ENCODE measurements around the gene S100A7.

S100A7 gene
- 0 to 0.11 (median 0) reads per million in 9 experiments for total RNA-seq

DNA sequence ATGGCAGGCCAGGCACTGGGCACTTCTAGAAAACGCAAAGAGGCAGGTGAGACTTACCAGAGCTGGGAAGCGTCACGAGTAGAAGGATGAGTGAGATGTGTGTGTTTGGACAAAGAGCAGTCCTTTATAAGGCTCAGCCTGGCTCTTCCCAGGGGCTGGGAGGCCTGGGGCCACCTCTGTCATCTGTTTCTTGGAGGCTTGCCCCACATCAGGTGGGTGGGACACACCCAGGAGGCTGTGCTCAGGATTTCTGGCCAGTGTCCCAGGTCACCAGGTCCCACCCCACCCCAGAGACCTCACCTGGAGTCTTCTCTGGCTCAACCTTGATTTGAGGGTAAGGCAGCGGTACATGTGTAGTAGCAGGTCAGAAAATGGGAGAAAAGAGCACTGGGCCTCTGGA, at the start of gene S100A7:
S100A7 (minus strand) TSS at position 101 of the 400 bp plus-strand sequence. CDS start 1,638 bp downstream, outside the sequence.
- DNase-seq (no peak), ATAC-seq (replicated peaks) (no peak)
- H3K4me1 Mint-ChIP-seq (ENCODE audit: low read depth in 2 of 2) = peaks cover under 1% of the 10 kb centered on the region in 2 donors
- no peak within 1 kb of the TSS for H3K4me3 Mint-ChIP-seq
- no peaks in the 10 kb centered on the region for H3K36me3 Mint-ChIP-seq (ENCODE audit: insufficient read depth)
- H3K9me3 Mint-ChIP-seq = no peaks in the 10 kb centered on the region
- peaks cover 59 to 88% of the 10 kb centered on the region in 2 donors for H3K27me3 Mint-ChIP-seq
- no peak within 1 kb of the TSS for H3K27ac Mint-ChIP-seq

DNA sequence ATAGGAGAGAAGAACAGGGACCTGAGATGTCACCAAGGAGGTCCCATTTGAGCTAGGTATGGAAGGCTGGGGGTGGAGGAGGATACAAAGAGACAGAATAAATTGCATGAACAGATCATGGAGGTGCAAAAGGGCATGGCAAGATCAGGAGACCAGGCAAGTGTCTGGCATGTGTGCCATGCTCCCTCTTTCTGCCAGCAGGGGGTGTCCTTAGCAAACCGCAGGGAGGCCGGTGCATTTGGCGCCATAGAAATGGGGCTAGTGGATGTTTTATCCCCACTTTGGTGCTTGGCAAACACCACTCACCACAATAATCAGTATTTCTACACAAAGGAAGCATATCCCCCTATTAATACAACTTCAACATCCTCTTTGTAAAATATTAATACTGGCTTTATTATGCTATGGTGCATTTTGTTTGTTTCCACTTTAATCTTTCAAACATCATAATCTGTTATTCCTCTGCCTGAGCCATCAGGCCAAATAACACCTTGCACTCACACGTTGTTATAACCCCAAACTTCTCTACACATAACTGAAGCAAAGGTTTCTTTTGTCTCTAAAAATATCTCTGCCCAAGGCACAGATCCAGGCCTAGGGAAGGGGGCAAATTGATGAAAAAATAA, 49.4 kb upstream of the S100A7 start:
- DNase-seq = peak; percentile 62 to 69 (median 65)
- H3K4me3 Mint-ChIP-seq = no peak overlapping the region
- no peak overlapping the region for H3K27ac Mint-ChIP-seq
- H3K9me3 Mint-ChIP-seq = no peaks in the 10 kb centered on the region
- no peaks in the 10 kb centered on the region for H3K27me3 Mint-ChIP-seq
- ATAC-seq (replicated peaks) = peak; percentile 77
- peaks cover 7 to 8% of the 10 kb centered on the region in 2 donors for H3K4me1 Mint-ChIP-seq (ENCODE audit: low read depth in 2 of 2)
- H3K36me3 Mint-ChIP-seq (ENCODE audit: insufficient read depth) = no peaks in the 10 kb centered on the region

DNA sequence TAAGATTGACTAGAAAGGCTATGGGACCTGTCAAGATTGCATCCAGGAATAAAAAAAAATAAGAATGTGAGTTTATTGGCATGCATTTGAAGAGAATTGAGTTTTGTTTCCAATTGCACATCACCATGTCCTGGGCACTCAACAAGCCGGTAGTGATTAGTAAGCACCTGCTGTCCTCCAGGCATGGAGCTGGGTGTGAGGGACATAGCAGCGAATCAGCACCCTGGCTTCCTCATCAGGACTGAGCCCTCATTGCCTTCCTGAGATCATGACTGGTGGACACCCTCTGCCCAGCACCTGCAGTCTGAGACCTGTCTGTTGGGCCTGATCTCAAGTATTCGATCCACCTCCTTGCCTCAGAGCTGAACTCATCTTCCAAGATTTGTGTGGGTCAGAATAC, 48.6 kb upstream of the S100A7 start:
- H3K27me3 Mint-ChIP-seq = no peaks in the 10 kb centered on the region
- no peak overlapping the region for H3K27ac Mint-ChIP-seq
- no peak overlapping the region for H3K4me3 Mint-ChIP-seq
- H3K36me3 Mint-ChIP-seq (ENCODE audit: insufficient read depth) = no peaks in the 10 kb centered on the region
- ATAC-seq (replicated peaks) = no peak
- H3K9me3 Mint-ChIP-seq = no peaks in the 10 kb centered on the region
- no peak for DNase-seq
- H3K4me1 Mint-ChIP-seq (ENCODE audit: low read depth in 2 of 2) = peaks cover 7 to 8% of the 10 kb centered on the region in 2 donors

DNA sequence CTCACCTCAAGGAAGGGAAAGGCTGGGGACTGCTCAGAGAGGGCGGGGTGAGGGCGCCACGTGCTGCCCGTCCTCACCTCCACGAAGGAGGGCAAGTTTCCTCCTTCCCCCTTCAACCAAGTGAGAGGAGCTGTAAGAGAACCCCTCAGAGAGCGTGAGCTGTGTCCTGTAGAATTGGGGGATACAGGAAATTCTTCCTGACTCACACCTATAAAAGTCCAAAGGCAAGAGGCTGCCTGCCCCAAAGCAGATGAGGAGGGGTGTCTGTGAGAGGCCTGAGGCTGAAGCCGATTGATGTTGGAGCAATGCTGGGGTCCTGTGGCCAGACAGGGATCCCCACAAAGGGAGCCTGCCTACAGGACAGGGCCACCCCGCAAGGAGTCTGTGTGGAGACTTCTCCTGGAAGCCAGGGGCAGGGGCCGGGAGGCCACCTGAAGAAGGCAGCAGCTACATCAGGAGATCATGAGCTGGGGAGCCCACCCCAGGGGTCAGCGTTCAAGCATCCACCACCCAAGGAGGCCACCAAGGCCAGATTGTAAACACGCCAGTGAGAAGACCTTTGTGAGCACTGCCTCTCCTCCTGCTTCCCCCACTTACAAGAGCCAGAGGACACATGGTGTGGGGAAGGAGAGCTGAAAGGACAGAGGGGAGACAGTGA, 47.6 kb upstream of the S100A7 start:
- no peaks in the 10 kb centered on the region for H3K9me3 Mint-ChIP-seq
- DNase-seq (no peak), ATAC-seq (replicated peaks) (no peak)
- H3K4me3 Mint-ChIP-seq = no peak overlapping the region
- H3K36me3 Mint-ChIP-seq (ENCODE audit: insufficient read depth) = no peaks in the 10 kb centered on the region
- peak overlapping the region in 1 of 2 donors; percentile 46 for H3K27ac Mint-ChIP-seq
- H3K27me3 Mint-ChIP-seq = no peaks in the 10 kb centered on the region
- peaks cover 5 to 7% of the 10 kb centered on the region in 2 donors for H3K4me1 Mint-ChIP-seq (ENCODE audit: low read depth in 2 of 2)

DNA sequence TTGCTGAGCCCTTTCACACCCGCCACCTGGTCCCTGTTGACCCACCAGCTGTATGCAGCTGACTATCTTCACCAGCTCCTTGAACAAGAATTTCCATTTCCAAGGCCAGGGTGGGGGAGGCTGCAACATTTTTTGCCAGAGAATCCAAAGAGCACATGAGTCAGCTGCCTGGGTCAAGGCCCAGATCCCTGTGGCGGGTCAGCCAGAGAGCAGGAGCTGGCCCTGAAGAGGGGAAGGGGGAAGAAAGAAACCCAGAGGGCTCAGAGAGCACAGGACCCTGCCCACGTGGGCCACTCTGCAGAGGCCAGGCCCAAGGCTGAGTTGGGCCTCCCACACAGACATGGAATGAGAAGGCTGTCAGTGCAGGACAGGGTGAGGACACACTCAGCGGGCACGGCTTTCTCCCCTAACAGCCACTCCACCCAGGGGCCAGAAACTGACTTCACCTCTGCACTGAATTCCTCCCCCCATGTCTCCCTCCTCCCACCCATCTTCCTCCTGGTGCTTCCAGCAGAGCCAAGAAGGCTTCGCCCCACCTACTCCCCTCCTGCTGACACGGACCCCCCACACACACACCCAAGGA, 46.5 kb upstream of the S100A7 start:
- no peak overlapping the region for H3K27ac Mint-ChIP-seq
- no peak overlapping the region for H3K4me3 Mint-ChIP-seq
- H3K9me3 Mint-ChIP-seq = no peaks in the 10 kb centered on the region
- peaks cover 5 to 7% of the 10 kb centered on the region in 2 donors for H3K4me1 Mint-ChIP-seq (ENCODE audit: low read depth in 2 of 2)
- DNase-seq = no peak
- no peaks in the 10 kb centered on the region for H3K36me3 Mint-ChIP-seq (ENCODE audit: insufficient read depth)
- no peak for ATAC-seq (replicated peaks)
- H3K27me3 Mint-ChIP-seq = peaks cover 0 to 4% of the 10 kb centered on the region in 2 donors

DNA sequence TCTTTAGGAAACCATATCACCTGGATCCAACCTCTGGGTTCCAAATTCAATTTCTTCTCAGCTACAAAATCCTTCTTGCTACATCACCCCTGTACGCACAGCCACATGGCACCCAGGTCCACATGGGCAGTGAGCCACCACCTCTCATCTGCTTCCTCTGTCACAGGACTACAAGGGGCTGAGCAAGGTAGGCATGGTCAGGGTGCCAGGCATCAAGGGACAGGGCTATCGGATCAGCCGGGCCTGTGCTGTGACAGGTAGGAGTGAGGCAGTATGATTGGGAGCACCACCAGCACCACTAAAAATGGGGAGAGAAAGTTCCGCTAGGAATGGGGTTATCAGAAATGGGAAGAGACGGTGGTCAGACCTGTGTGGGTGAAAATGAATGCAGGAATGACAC, 45.9 kb upstream of the S100A7 start:
- Mint-ChIP-seq H3K36me3 (ENCODE audit: insufficient read depth) (no peaks in the 10 kb centered on the region), H3K4me1 (ENCODE audit: low read depth in 2 of 2) (peaks cover 5 to 6% of the 10 kb centered on the region in 2 donors), H3K4me3 (no peak overlapping the region), H3K27ac (no peak overlapping the region), H3K9me3 (no peaks in the 10 kb centered on the region), H3K27me3 (peaks cover 0 to 6% of the 10 kb centered on the region in 2 donors)
- DNase-seq (no peak), ATAC-seq (replicated peaks) (no peak)

DNA sequence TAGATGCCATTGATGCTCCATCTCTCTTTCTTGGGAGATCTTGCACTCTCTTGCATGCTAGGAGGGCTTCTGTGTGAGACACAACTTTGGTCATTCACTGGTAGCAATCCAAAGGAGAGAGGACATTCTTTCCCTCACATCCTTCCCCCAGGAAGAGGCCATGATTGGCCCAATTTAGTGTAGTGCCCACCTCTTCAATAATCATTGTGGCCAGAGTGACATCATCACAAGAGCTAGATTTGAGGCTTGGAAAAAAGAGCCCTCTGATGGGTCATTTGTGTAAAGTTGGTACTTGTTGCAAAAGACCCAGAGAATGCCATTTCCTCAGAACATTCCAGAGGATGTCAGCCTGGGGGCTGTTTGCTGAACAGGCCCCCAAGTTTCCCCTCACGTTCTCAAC, 45.1 kb upstream of the S100A7 start:
- DNase-seq (no peak), ATAC-seq (replicated peaks) (no peak)
- H3K36me3 Mint-ChIP-seq (ENCODE audit: insufficient read depth) = no peaks in the 10 kb centered on the region
- no peak overlapping the region for H3K27ac Mint-ChIP-seq
- no peaks in the 10 kb centered on the region for H3K9me3 Mint-ChIP-seq
- no peaks in the 10 kb centered on the region for H3K4me1 Mint-ChIP-seq (ENCODE audit: low read depth in 2 of 2)
- peaks cover 2 to 6% of the 10 kb centered on the region in 2 donors for H3K27me3 Mint-ChIP-seq
- no peak overlapping the region for H3K4me3 Mint-ChIP-seq

DNA sequence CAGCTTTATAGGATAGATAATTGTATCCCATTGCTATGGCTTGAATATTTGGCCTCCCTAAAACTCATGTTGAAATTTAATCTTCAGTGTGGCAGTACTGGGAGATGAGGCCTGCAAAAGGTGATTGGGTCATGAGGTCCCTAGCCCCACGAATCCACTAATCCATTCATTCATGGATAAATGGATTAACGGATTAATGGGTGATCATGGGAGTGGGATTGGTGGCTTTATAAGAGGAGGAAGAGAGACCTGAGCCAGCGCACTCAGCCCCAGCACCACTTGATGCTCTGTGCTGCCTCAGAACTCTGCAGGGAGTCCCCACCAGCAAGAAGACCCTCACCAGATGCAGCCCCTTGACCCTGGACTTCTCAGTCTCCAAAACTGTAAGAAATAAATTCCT, 43.3 kb upstream of the S100A7 start:
- H3K27me3 Mint-ChIP-seq = peaks cover 18 to 21% of the 10 kb centered on the region in 2 donors
- H3K36me3 Mint-ChIP-seq (ENCODE audit: insufficient read depth) = no peaks in the 10 kb centered on the region
- no peak for DNase-seq
- ATAC-seq (replicated peaks) = no peak
- no peaks in the 10 kb centered on the region for H3K9me3 Mint-ChIP-seq
- no peaks in the 10 kb centered on the region for H3K4me1 Mint-ChIP-seq (ENCODE audit: low read depth in 2 of 2)
- no peak overlapping the region for H3K4me3 Mint-ChIP-seq
- no peak overlapping the region for H3K27ac Mint-ChIP-seq

DNA sequence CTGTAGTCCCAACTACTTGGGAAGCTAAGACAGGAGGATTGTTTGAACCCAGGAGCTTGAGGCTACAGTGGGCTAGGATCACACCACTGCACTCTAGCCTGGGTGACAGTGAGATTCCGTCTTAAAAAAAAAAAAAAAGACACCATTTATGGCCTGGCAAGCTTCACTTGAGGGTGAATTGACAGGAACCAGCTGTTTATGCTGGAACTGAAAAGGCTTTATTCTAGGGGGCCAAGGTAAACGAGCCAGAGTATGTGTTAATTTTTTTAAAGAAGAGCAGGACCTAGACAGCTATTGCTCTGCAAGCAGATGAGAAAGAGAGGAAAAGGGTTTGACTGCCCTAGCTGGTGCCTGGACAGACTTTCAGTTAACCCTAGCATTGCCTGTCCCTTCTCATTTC, 38.3 kb upstream of the S100A7 start:
- ATAC-seq (replicated peaks) = no peak
- Mint-ChIP-seq H3K36me3 (ENCODE audit: insufficient read depth) (no peaks in the 10 kb centered on the region), H3K9me3 (no peaks in the 10 kb centered on the region), H3K4me1 (ENCODE audit: low read depth in 2 of 2) (no peaks in the 10 kb centered on the region), H3K27ac (no peak overlapping the region), H3K4me3 (no peak overlapping the region), H3K27me3 (peaks cover 39 to 49% of the 10 kb centered on the region in 2 donors)
- no peak for DNase-seq

DNA sequence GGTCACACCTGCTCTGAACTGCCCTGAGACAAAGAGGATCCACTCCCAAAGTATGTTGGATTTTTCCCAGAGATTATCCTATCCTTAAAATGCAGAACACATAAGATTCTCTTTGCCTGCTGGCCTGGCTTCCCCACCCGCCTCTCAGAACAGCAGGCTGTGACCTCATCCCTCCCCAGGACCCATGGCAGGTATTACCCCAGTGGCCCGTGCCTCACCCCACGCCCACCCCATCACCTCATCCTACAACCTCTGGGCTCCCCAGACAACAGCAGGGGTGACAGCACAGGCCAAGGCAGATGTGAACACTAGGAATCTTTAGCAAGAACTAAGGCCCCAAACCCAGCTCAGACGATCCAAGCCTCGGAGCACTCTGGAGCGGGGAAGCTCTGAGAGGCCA, 35.1 kb upstream of the S100A7 start:
- no peaks in the 10 kb centered on the region for H3K9me3 Mint-ChIP-seq
- ATAC-seq (replicated peaks) = no peak
- H3K27me3 Mint-ChIP-seq = peaks cover 52 to 78% of the 10 kb centered on the region in 2 donors
- no peak overlapping the region for H3K4me3 Mint-ChIP-seq
- no peak overlapping the region for H3K27ac Mint-ChIP-seq
- H3K4me1 Mint-ChIP-seq (ENCODE audit: low read depth in 2 of 2) = no peaks in the 10 kb centered on the region
- no peaks in the 10 kb centered on the region for H3K36me3 Mint-ChIP-seq (ENCODE audit: insufficient read depth)
- no peak for DNase-seq

GRCh38 chr1:153494976-153495535, 34.6 kb upstream of the S100A7 start:
- Mint-ChIP-seq H3K4me3 (no peak overlapping the region), H3K27ac (no peak overlapping the region), H3K4me1 (ENCODE audit: low read depth in 2 of 2) (no peaks in the 10 kb centered on the region), H3K27me3 (peaks cover 53 to 74% of the 10 kb centered on the region in 2 donors), H3K9me3 (no peaks in the 10 kb centered on the region), H3K36me3 (ENCODE audit: insufficient read depth) (no peaks in the 10 kb centered on the region)
- DNase-seq (peak; percentile 60 to 71 (median 62)), ATAC-seq (replicated peaks) (peak; percentile 51)

- Mint-ChIP-seq H3K27ac (no peak overlapping the region), H3K9me3 (no peaks in the 10 kb centered on the region), H3K4me1 (ENCODE audit: low read depth in 2 of 2) (no peaks in the 10 kb centered on the region), H3K36me3 (ENCODE audit: insufficient read depth) (no peaks in the 10 kb centered on the region), H3K27me3 (peaks cover 46 to 58% of the 10 kb centered on the region in 2 donors), H3K4me3 (no peak overlapping the region)
- ATAC-seq (replicated peaks) (no peak), DNase-seq (no peak)
Observed at GRCh38 chr1:153493343-153493960, 33.0 kb upstream of the S100A7 start.

GRCh38 chr1:153490272-153491051, 30.0 kb upstream of the S100A7 start:
- DNase-seq (no peak), ATAC-seq (replicated peaks) (no peak)
- Mint-ChIP-seq H3K27ac (no peak overlapping the region), H3K27me3 (peaks cover 43 to 65% of the 10 kb centered on the region in 2 donors), H3K4me1 (ENCODE audit: low read depth in 2 of 2) (no peaks in the 10 kb centered on the region), H3K9me3 (no peaks in the 10 kb centered on the region), H3K36me3 (ENCODE audit: insufficient read depth) (no peaks in the 10 kb centered on the region), H3K4me3 (no peak overlapping the region)

All from effector memory CD8-positive, alpha-beta T cell (primary cell).